BE2C (cell line): Measurements from ENCODE around the gene OSBPL8.

Experiments
- DNase-seq: peaks from one replicate; pipeline ENCODE4 v3.0.0-alpha.2; 2020
- H3K27me3 ChIP-seq: fragments of 250-450 bp; sonication (Bioruptor Pico); 2 replicates; pipeline ENCODE4 v1.5.1; 2020; ENCODE audit warnings: mild to moderate bottlenecking
- H3K36me3 ChIP-seq: fragments of 250-450 bp; sonication (Bioruptor Pico); 2 replicates; pipeline ENCODE4 v1.5.1; 2020; ENCODE audit warnings: mild to moderate bottlenecking
- H3K4me1 ChIP-seq: fragments of 250-450 bp; sonication (Bioruptor Pico); 2 replicates; pipeline ENCODE4 v1.5.1; 2020
- H3K4me3 ChIP-seq: 2 replicates; pipeline ENCODE4 v1.5.1; 2011; ENCODE audit warnings: low read depth, low read length
- H3K9me3 ChIP-seq: fragments of 250-450 bp; sonication (Bioruptor Pico); 2 replicates; pipeline ENCODE4 v1.5.1; 2020
- TF ChIP-seq, protein P1 (sequence below): IDR thresholded peaks from 2 replicates; pipeline ENCODE4 v1.5.1; 2012; ENCODE audit warnings: mild to moderate bottlenecking, low read depth, low read length

The OSBPL8 gene

DNA sequence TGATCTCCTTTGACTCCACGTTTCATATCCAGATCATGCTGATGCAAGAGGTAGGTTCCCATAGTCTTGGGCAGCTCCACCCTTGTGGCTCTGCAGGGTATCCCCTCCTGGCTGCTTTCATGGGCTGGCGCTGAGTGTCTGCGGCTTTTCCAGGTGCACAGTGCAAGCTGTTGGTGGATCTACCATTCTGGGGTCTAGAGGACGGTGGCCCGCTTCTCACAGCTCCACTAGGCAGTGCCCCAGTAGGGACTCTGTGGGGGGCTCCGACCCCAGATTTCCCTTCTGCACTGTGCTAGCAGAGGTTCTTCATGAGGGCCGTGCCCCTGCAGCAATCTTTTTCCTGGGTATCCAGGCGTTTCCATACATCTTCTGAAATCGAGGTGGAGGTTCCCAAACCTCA is 199.3 kb downstream of the OSBPL8 start:
- no peak for DNase-seq
- no peaks in the 10 kb centered on the region; the same call in none of the 2 replicates for H3K36me3 ChIP-seq
- H3K9me3 ChIP-seq = no peaks in the 10 kb centered on the region
- TF ChIP-seq, protein P1, sequence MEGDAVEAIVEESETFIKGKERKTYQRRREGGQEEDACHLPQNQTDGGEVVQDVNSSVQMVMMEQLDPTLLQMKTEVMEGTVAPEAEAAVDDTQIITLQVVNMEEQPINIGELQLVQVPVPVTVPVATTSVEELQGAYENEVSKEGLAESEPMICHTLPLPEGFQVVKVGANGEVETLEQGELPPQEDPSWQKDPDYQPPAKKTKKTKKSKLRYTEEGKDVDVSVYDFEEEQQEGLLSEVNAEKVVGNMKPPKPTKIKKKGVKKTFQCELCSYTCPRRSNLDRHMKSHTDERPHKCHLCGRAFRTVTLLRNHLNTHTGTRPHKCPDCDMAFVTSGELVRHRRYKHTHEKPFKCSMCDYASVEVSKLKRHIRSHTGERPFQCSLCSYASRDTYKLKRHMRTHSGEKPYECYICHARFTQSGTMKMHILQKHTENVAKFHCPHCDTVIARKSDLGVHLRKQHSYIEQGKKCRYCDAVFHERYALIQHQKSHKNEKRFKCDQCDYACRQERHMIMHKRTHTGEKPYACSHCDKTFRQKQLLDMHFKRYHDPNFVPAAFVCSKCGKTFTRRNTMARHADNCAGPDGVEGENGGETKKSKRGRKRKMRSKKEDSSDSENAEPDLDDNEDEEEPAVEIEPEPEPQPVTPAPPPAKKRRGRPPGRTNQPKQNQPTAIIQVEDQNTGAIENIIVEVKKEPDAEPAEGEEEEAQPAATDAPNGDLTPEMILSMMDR = no peak
- H3K27me3 ChIP-seq = no peaks in the 10 kb centered on the region
- H3K4me1 ChIP-seq = peaks cover 5% of the 10 kb centered on the region
- H3K4me3 ChIP-seq = no peak overlapping the region

- DNase-seq = no peak
- TF ChIP-seq, protein P1 = no peak
- no peaks in the 10 kb centered on the region for H3K9me3 ChIP-seq
- no peaks in the 10 kb centered on the region; the same call in none of the 2 replicates for H3K36me3 ChIP-seq
- H3K4me1 ChIP-seq = peaks cover 7% of the 10 kb centered on the region
- H3K27me3 ChIP-seq = no peaks in the 10 kb centered on the region
- no peak overlapping the region for H3K4me3 ChIP-seq
These were observed 203.5 kb downstream of the OSBPL8 start for GRCh38 chr12:76356071-76356470.

DNA sequence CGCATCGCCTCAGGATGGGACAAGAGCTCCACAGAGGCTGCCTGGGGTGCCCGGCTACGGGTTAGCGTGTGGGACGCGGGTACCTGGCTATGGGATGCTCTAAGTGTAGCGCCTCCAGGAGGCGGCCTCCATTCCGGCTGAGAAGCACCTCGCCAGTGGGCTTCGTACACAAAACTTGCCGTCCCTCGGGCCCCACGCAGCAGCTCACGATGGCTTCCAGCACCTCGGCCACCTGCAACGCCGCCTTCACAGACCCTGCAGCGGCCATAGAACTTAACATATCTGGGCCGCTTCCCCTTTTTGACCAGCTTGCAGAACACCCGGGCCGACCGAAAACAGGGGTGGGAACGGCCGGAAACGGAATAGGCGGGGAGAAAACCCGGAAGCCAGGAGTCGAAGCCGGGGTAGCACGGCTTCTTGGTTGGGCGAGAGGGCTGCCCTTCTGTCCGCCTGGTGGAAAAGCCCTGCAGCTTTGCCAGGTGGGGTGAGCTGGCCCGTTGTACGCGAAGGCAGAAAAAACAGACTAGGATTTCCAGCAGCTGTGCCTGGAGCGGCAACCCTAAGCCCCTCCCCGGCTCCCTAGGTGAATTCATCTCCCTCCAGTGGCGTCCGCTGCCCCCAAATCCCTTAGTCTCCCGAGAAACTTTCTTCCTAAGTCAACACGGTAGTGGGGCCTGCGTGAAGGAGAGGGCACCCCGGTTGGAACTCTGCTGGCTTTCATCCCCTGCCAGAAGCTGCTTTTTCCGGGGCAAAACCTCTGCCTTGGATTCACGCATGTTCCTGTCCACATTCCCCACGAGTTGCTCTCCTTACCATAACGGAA is 211.3 kb downstream of the OSBPL8 start, which contains the start of gene BBS10:
TSS of gene BBS10 (minus strand) at position 337 of the 823 bp plus-strand sequence. CDS start at position 280, 57 bp downstream.
- Histone ChIP-seq H3K4me1 (no peaks in the 10 kb centered on the region), H3K9me3 (no peaks in the 10 kb centered on the region), H3K27me3 (no peaks in the 10 kb centered on the region), H3K36me3 (no peaks in the 10 kb centered on the region), H3K4me3 (peak within 1 kb of the TSS; percentile 85)
- TF ChIP-seq, protein P1 = peak; percentile 49
- DNase-seq = peak; percentile 93

DNA sequence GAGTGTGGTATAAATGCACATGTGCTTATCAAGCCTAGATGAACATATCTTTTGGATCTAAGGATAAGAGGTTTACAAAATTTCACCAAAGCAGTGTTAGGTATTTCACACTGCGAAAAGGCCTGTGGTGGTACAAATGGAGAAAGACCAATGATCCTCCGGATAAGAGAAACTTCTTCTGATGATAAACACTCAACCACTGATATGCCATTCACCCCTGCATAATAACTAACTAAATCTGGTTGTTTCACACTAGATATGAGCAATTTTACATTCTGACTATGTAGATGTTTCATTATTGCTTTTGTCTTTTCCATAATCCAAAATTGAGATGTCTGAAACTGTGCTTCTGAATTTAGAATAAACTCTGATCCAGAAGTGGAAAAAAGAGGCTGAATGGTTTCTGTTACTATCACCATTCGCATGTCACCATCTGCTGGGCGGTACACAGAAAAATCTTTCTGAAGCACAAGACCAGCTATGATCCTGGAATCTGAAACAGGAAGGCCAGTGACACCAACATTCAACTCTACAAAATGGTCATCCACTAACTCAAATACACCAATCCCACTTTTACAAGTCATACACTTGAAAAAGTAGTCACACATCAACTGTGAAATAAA is 212.7 kb downstream of the OSBPL8 start:
- Histone ChIP-seq H3K36me3 (no peaks in the 10 kb centered on the region), H3K4me3 (peak overlapping the region; percentile 85), H3K9me3 (no peaks in the 10 kb centered on the region), H3K4me1 (no peaks in the 10 kb centered on the region), H3K27me3 (no peaks in the 10 kb centered on the region)
- TF ChIP-seq, protein P1 = peak; percentile 30; the same call in 1 of the 2 replicates
- no peak for DNase-seq

DNA sequence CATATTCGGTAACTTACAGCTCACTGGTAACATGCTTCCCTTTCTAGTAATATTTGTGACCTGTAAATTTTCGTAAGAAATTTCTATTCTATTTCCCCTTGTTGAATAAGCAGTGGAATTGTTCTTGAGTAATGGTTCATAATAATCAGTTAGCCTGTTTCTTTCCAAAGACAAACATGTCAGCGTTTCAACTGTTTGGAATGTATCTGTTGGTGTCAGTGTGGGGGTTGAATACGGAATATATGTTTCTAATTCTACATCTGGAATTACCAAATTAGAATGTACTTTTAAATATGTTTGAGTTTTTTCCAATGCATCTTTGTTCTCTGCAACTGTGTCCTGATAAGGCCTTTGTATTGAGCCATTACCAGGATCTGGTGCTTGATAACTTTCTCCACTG is 213.3 kb downstream of the OSBPL8 start:
- Histone ChIP-seq H3K27me3 (no peaks in the 10 kb centered on the region), H3K36me3 (no peaks in the 10 kb centered on the region), H3K4me3 (no peak overlapping the region), H3K4me1 (no peaks in the 10 kb centered on the region), H3K9me3 (no peaks in the 10 kb centered on the region)
- DNase-seq = no peak
- TF ChIP-seq, protein P1 = no peak

- no peaks in the 10 kb centered on the region for H3K4me1 ChIP-seq
- TF ChIP-seq, protein P1 = no peak
These were observed 214.0 kb downstream of the OSBPL8 start for GRCh38 chr12:76345569-76345968.

More at GRCh38 chr12:76345569-76345968, 214.0 kb downstream of the OSBPL8 start:
- Histone ChIP-seq H3K27me3 (no peaks in the 10 kb centered on the region; the same call in 1 of the 2 replicates), H3K36me3 (no peaks in the 10 kb centered on the region), H3K9me3 (no peaks in the 10 kb centered on the region), H3K4me3 (no peak overlapping the region)
- no peak for DNase-seq
